HFF-Myc (cell line): ENCODE measurements around the gene MRPS17.

Source experiments
- DNase-seq: peaks from one replicate; pipeline ENCODE4 v3.0.0-alpha.2; 2011; ENCODE audit warnings: low read depth; ENCODE audit errors: extremely low read depth
- H3K4me3 ChIP-seq: replicated peaks from 2 replicates; pipeline ENCODE4 v1.5.1; 2011; ENCODE audit warnings: low read depth, mild to moderate bottlenecking, control low read depth, low read length
- TF ChIP-seq, protein P1 (sequence below): IDR thresholded peaks from 2 replicates; pipeline ENCODE4 v1.5.1; 2012; ENCODE audit warnings: mild to moderate bottlenecking, low read depth, low read length, control low read depth; ENCODE audit errors: missing control alignments

MRPS17 gene

DNA sequence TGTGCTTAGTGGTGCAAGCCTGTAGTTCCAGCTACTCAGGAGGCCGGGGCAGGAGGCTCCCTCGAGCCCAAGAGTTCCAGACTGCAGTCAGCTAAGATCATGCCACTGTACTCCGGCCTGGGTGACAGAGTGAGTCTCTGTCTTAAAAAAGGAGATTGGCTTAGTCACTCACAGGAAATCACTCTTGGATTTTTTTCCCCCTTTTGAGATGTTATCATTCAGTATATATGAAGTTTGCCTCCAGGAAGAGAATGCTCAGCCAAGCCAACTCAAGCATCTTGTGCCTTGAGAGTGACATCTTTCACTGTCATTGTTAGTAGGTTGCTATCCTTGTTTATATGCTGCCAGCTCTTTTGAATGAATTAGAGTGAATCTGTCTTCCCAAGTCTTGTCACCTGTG, 40.7 kb downstream of the MRPS17 start:
- DNase-seq = no peak
- no peak overlapping the region for H3K4me3 ChIP-seq
- TF ChIP-seq, protein P1, sequence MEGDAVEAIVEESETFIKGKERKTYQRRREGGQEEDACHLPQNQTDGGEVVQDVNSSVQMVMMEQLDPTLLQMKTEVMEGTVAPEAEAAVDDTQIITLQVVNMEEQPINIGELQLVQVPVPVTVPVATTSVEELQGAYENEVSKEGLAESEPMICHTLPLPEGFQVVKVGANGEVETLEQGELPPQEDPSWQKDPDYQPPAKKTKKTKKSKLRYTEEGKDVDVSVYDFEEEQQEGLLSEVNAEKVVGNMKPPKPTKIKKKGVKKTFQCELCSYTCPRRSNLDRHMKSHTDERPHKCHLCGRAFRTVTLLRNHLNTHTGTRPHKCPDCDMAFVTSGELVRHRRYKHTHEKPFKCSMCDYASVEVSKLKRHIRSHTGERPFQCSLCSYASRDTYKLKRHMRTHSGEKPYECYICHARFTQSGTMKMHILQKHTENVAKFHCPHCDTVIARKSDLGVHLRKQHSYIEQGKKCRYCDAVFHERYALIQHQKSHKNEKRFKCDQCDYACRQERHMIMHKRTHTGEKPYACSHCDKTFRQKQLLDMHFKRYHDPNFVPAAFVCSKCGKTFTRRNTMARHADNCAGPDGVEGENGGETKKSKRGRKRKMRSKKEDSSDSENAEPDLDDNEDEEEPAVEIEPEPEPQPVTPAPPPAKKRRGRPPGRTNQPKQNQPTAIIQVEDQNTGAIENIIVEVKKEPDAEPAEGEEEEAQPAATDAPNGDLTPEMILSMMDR = no peak

DNA sequence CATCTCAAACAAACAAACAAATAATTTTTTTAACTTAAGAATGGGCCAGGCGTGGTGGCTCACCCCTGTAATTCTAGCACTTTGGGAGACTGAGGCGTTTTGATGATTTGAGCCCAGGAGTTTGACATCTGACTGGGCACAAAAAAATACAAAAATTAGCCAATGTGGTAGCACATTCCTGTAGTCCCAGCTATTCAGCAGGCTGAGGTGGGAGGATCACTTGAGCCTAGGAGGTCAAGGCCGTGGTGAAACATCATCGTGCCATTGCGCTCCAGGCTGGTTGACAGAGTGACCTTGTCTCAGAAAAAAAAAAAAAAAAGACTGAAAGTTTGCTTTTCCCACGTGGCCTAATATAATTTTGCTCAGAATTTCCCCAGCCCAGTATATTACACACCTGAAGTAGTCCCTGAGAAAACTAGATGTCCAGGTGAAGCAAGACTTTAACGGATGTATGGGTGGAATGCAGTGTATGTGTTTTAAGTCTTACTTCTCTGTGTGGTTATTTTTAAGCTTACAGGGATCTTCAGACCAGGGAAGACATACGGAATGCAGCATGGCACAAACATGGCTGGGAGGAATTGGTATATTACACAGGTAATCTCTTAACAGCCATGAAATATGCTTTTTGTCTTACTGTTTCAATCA, 45.3 kb downstream of the MRPS17 start:
- DNase-seq = no peak
- H3K4me3 ChIP-seq = no peak overlapping the region

GRCh38 chr7:56003749-56004148, 52.1 kb downstream of the MRPS17 start:
- no peak overlapping the region for H3K4me3 ChIP-seq
- TF ChIP-seq, protein P1 = no peak
- DNase-seq = no peak

More for the DNA sequence above, 45.3 kb downstream of the MRPS17 start:
- TF ChIP-seq, protein P1 = no peak
